Endothelial cell (in vitro differentiated cells): ENCODE results near the gene MYO5A. TPM values are rescaled to one million over a fixed set of nuclear protein-coding genes. Genes with fewer than 3 reads are reported as not detected.

Source experiments
- DNase-seq: peaks from one replicate; pipeline ENCODE4 v3.0.0; 2021; ENCODE audit warnings: low spot score
- H3K27ac Mint-ChIP-seq: one replicate; pipeline ENCODE4 v1.8.0; 2021; ENCODE audit warnings: mixed read lengths, inconsistent platforms; ENCODE audit not compliant: unreplicated experiment
- H3K27me3 Mint-ChIP-seq: one replicate; pipeline ENCODE4 v1.8.0; 2021; ENCODE audit warnings: mild to moderate bottlenecking, moderate library complexity, mixed read lengths, inconsistent platforms; ENCODE audit not compliant: unreplicated experiment
- H3K36me3 Mint-ChIP-seq: one replicate; pipeline ENCODE4 v1.8.0; 2021; ENCODE audit warnings: mild to moderate bottlenecking, low read depth, mixed read lengths, inconsistent platforms; ENCODE audit not compliant: unreplicated experiment
- H3K4me1 Mint-ChIP-seq: one replicate; pipeline ENCODE4 v1.8.0; 2021; ENCODE audit warnings: mild to moderate bottlenecking, mixed read lengths, inconsistent platforms; ENCODE audit not compliant: unreplicated experiment
- H3K4me3 Mint-ChIP-seq: one replicate; pipeline ENCODE4 v1.8.0; 2021; ENCODE audit warnings: mild to moderate bottlenecking, mixed read lengths, inconsistent platforms; ENCODE audit not compliant: unreplicated experiment
- H3K9me3 Mint-ChIP-seq: one replicate; pipeline ENCODE4 v1.8.0; 2021; ENCODE audit warnings: mixed read lengths, inconsistent platforms; ENCODE audit not compliant: unreplicated experiment
- total RNA-seq: library from RNA; stranded (reverse); fragmentation: NEBNext Ultra II Directional; extraction: Animal tissue kit (Norgen Biotek cat#: 25700); gene quantifications from one replicate; pipeline ENCODE4 v1.2.1, GENCODE V29; 2021; ENCODE audit not compliant: unreplicated experiment
- TF ChIP-seq, protein P1 (sequence below): fragments of 200-600 bp; sonication (generic); IDR thresholded peaks from one replicate; pipeline ENCODE4 v1.5.0; 2021; ENCODE audit warnings: antibody characterized with exemption; ENCODE audit not compliant: unreplicated experiment

MYO5A gene
- total RNA-seq, 1 donor from 2014 or later = 9.1 TPM

DNA sequence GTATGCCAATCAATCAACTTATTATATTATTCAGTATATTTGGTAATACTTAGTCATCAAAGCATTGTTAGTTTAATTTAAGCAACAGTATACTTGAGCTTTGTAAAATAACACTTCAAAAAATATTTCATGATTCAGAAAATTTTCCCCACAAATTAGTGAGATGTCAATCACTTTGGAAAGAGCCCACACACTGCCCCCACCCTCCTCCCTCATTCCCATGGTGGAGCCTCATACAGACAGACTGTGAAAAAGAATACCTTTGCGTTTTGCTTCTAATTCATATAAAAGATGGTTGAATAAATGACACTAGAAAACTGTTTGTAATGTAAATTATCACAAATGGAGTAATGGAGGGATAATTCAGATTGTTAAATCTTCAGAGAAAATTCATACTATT lies 189.8 kb downstream of the MYO5A start:
- DNase-seq = no peak
- H3K27me3 Mint-ChIP-seq = no peaks in the 10 kb centered on the region
- no peaks in the 10 kb centered on the region for H3K36me3 Mint-ChIP-seq
- no peaks in the 10 kb centered on the region for H3K9me3 Mint-ChIP-seq
- H3K4me1 Mint-ChIP-seq = peaks cover 11% of the 10 kb centered on the region
- H3K4me3 Mint-ChIP-seq = no peak overlapping the region
- no peak overlapping the region for H3K27ac Mint-ChIP-seq
- TF ChIP-seq, protein P1, sequence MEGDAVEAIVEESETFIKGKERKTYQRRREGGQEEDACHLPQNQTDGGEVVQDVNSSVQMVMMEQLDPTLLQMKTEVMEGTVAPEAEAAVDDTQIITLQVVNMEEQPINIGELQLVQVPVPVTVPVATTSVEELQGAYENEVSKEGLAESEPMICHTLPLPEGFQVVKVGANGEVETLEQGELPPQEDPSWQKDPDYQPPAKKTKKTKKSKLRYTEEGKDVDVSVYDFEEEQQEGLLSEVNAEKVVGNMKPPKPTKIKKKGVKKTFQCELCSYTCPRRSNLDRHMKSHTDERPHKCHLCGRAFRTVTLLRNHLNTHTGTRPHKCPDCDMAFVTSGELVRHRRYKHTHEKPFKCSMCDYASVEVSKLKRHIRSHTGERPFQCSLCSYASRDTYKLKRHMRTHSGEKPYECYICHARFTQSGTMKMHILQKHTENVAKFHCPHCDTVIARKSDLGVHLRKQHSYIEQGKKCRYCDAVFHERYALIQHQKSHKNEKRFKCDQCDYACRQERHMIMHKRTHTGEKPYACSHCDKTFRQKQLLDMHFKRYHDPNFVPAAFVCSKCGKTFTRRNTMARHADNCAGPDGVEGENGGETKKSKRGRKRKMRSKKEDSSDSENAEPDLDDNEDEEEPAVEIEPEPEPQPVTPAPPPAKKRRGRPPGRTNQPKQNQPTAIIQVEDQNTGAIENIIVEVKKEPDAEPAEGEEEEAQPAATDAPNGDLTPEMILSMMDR = no peak

DNA sequence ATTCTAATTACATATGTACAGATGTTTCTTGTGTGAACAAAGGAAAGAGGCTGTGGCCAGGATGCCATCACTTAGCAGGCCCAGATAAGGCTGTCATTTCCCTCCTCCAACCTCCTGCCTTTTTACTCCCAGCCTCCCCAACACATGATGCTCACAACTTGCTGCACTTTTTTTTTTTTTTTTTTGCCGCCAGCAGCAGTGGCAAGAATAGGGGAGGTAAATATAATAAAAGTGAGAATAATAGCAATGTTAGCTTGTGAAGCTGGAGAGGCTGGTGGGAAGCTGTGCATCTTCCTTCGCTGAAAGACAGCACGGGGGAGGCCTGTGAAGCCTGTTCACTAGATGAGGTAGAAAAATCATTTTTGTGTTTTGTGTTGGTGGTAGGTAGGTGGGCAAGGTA lies 190.6 kb downstream of the MYO5A start:
- no peak for DNase-seq
- Mint-ChIP-seq H3K27ac (no peak overlapping the region), H3K4me1 (peaks cover 11% of the 10 kb centered on the region), H3K9me3 (no peaks in the 10 kb centered on the region), H3K36me3 (no peaks in the 10 kb centered on the region), H3K27me3 (no peaks in the 10 kb centered on the region), H3K4me3 (no peak overlapping the region)
- TF ChIP-seq, protein P1 = no peak

DNA sequence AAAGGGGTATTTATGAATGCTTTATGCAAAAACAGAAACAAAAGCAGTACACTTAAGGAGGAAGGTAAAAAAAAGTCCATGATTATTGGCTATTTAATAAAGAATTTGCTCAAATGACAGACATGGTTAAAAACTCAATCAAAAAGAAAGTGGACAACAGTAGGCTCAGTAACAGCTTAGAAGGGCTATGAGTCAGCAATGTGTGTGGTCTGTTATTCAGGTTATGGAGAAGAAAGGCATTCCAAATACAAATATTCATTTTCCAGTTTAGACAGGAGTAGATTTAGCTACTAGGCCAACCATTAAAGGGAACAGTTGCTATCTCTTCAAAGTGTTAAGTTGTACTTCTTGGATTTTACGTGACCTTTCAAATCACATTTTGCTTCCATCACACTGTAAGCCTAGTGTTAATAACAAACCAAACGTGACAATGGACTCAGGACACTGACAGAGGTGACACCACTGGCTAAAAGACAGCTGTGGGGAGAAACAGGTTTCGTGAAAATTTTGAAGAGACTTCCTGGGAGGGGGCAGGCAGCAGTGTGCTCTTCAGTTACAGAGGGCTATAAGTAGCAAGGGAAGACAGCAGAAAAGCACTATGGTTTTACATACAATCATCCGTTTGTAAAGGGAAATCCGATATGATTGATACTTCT lies 191.4 kb downstream of the MYO5A start:
- no peak for DNase-seq
- H3K4me1 Mint-ChIP-seq = peaks cover 11% of the 10 kb centered on the region
- H3K27me3 Mint-ChIP-seq = no peaks in the 10 kb centered on the region
- H3K9me3 Mint-ChIP-seq = no peaks in the 10 kb centered on the region
- peak overlapping the region; percentile 53 for H3K27ac Mint-ChIP-seq
- TF ChIP-seq, protein P1 = no peak
- no peaks in the 10 kb centered on the region for H3K36me3 Mint-ChIP-seq
- no peak overlapping the region for H3K4me3 Mint-ChIP-seq

DNA sequence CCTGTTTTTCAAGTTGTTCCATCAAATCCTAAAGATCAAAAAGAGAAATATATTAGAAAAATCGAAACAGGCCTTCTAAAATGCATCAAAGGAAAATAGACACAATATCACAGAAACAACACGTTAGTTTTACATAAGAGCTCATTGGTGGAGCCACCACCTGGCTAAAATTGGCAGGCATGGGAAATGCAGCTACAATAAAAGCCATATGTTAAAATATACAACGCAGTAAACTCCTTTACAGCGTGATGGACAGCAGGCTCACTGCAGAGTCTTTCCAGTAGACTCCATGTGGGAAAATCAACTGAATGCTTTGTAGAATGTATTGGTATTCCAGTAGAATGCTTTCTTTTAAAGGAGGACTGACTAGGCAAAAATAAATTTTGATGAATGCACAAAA lies 192.2 kb downstream of the MYO5A start:
- TF ChIP-seq, protein P1 = no peak
- H3K4me3 Mint-ChIP-seq = no peak overlapping the region
- H3K27ac Mint-ChIP-seq = no peak overlapping the region
- no peak for DNase-seq
- no peaks in the 10 kb centered on the region for H3K27me3 Mint-ChIP-seq
- H3K36me3 Mint-ChIP-seq = no peaks in the 10 kb centered on the region
- no peaks in the 10 kb centered on the region for H3K9me3 Mint-ChIP-seq
- H3K4me1 Mint-ChIP-seq = peaks cover 11% of the 10 kb centered on the region

DNA sequence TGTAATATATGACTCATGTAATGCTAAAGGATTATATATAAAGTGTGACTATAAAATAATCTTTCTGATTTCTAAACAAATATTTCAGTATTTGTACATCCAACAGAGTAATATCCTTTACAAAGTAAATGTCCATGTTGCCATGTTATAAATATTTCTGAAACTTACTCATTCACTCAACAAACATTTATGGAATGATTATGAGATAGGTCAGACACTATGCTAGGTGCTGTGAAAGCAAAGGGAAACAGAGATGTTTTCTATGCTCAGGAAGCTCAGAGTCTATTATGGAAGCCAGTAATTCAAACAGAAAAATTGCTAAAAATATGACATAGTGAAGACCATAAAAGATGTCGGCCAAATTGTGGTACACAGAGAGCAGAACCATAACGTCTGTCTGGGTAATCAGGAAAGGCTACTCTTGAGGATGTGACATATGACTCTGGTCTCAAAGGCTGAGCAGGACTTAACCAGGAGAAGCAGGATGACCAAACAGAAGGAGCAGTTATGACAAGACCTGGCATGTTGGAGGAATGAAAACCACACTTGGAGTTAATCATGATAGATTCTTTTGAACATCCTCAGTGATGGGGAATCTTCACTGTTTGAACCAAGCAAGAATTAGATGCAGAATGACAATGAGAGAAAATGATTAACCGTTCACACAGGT lies 194.1 kb downstream of the MYO5A start:
- Mint-ChIP-seq H3K4me1 (peaks cover 14% of the 10 kb centered on the region), H3K27ac (no peak overlapping the region), H3K9me3 (no peaks in the 10 kb centered on the region), H3K4me3 (no peak overlapping the region), H3K36me3 (no peaks in the 10 kb centered on the region), H3K27me3 (no peaks in the 10 kb centered on the region)
- DNase-seq = no peak
- TF ChIP-seq, protein P1 = no peak
